A673 (cell line): ENCODE measurements around the gene VPS41. TPM values are rescaled to one million over a fixed set of nuclear protein-coding genes. Genes with fewer than 3 reads are reported as not detected.

Experiments used
- BruUV-seq: library from RNA; stranded (reverse); fragments of 400-500 nt; replicated peaks from 2 replicates; lab custom pipeline; 2021; lab: Mats Ljungman, UMichigan
- CTCF ChIA-PET: fragments of 300-600 bp; sonication (Branson Sonifier 250); formaldehyde crosslinking; loops from one replicate; lab custom pipeline; 2022; ENCODE audit warnings: antibody characterized with exemption; lab: Charles Lee
- POLR2A ChIA-PET: fragments of 300-600 bp; sonication (Branson Sonifier 250); formaldehyde crosslinking; loops from one replicate; lab custom pipeline; 2022; ENCODE audit warnings: antibody characterized with exemption; ENCODE audit not compliant: low non-redundant PET; lab: Charles Lee
- DNase-seq: peaks from one replicate; pipeline ENCODE4 v3.0.0-alpha.2; 2015; ENCODE audit warnings: low spot score
- H3K27ac ChIP-seq: fragments of 200-600 bp; sonication (generic); 2 replicates; pipeline ENCODE4 v1.5.1; 2016; ENCODE audit warnings: mixed run types, low read depth, mild to moderate bottlenecking, mixed read lengths, antibody characterized with exemption, low read length; ENCODE audit not compliant: poor library complexity, severe bottlenecking
- H3K27me3 ChIP-seq: fragments of 200-600 bp; sonication (generic); replicated peaks from 2 replicates; pipeline ENCODE4 v1.6.1; 2017; ENCODE audit warnings: mixed run types, low read depth, mild to moderate bottlenecking, mixed read lengths, antibody characterized with exemption, low read length; ENCODE audit not compliant: insufficient read depth, poor library complexity
- H3K36me3 ChIP-seq: fragments of 200-600 bp; sonication (generic); 2 replicates; pipeline ENCODE4 v1.6.1; 2016; ENCODE audit warnings: mixed run types, mild to moderate bottlenecking, mixed read lengths, antibody characterized with exemption, low read length; ENCODE audit not compliant: insufficient read depth, poor library complexity, severe bottlenecking
- H3K4me1 ChIP-seq: fragments of 200-600 bp; sonication (generic); 2 replicates; pipeline ENCODE4 v1.6.1; 2017; ENCODE audit warnings: mixed run types, mild to moderate bottlenecking, mixed read lengths, antibody characterized with exemption, low read length; ENCODE audit not compliant: insufficient read depth, poor library complexity, severe bottlenecking
- H3K4me3 ChIP-seq: fragments of 200-600 bp; sonication (generic); 2 replicates; pipeline ENCODE4 v1.5.1; 2016; ENCODE audit warnings: low read depth, mixed run types, mild to moderate bottlenecking, mixed read lengths, low read length; ENCODE audit not compliant: poor library complexity, severe bottlenecking
- H3K9me3 ChIP-seq: fragments of 200-600 bp; sonication (generic); 2 replicates; pipeline ENCODE4 v1.6.1; 2016; ENCODE audit warnings: mixed run types, low read depth, mild to moderate bottlenecking, mixed read lengths, antibody characterized with exemption, low read length; ENCODE audit not compliant: poor library complexity, severe bottlenecking
- CTCF ChIP-seq: fragments of 300-800, 200-600 bp; sonication (generic); conservative IDR thresholded peaks from 2 replicates; pipeline ENCODE4 v1.5.1; 2017; ENCODE audit warnings: low read depth, mild to moderate bottlenecking, antibody characterized with exemption, low read length, moderate library complexity, mixed read lengths
- EZH2 ChIP-seq: fragments of 200-600 bp; sonication (generic); IDR thresholded peaks from 2 replicates; pipeline ENCODE4 v1.6.1; 2017; ENCODE audit warnings: borderline replicate concordance, low read depth, mild to moderate bottlenecking, mixed read lengths, antibody characterized with exemption, low read length; ENCODE audit not compliant: poor library complexity, severe bottlenecking
- intact Hi-C: fragments of 100-400 bp; cut with micrococcal nuclease; formaldehyde crosslinking; loops from one replicate; pipeline ENCODE4 v1.10.0; 2022; ENCODE audit not compliant: unreplicated experiment
- total RNA-seq: library from RNA; stranded (reverse); gene quantifications from 2 replicates; pipeline ENCODE4 v1.2.3, GENCODE V29; 2021

The VPS41 gene
- total RNA-seq, 1 experiment from 2014 or later: 45.8 TPM

GRCh38 chr7:38806912-38807311 lies 102.1 kb downstream of the VPS41 start:
- H3K36me3 ChIP-seq: no peaks in the 10 kb centered on the region
- ChIA-PET CTCF (no interaction called here), POLR2A (no interaction called here)
- BruUV-seq: no TSS peak
- H3K4me1 ChIP-seq: no peaks in the 10 kb centered on the region
- intact Hi-C loops: no loop called here
- no peak overlapping the region for H3K4me3 ChIP-seq
- no peak overlapping the region for H3K27ac ChIP-seq
- no peak for TF ChIP-seq EZH2
- no peak for TF ChIP-seq CTCF
- DNase-seq: no peak
- H3K27me3 ChIP-seq: no peaks in the 10 kb centered on the region
- no peaks in the 10 kb centered on the region for H3K9me3 ChIP-seq

GRCh38 chr7:38801786-38802185 lies 107.2 kb downstream of the VPS41 start:
- Histone ChIP-seq H3K4me1 (no peaks in the 10 kb centered on the region), H3K27ac (no peak overlapping the region), H3K9me3 (no peaks in the 10 kb centered on the region), H3K27me3 (no peaks in the 10 kb centered on the region), H3K36me3 (no peaks in the 10 kb centered on the region), H3K4me3 (no peak overlapping the region)
- CTCF ChIA-PET: no interaction called here
- intact Hi-C loops: no loop called here
- no TSS peak for BruUV-seq
- DNase-seq: no peak
- TF ChIP-seq EZH2 (no peak), CTCF (no peak)
- POLR2A ChIA-PET: no interaction called here

GRCh38 chr7:38798552-38799267 lies 110.3 kb downstream of the VPS41 start:
- DNase-seq: no peak
- POLR2A ChIA-PET: no interaction called here
- TF ChIP-seq CTCF (no peak), EZH2 (no peak)
- Histone ChIP-seq H3K27me3 (no peaks in the 10 kb centered on the region), H3K4me3 (no peak overlapping the region), H3K36me3 (no peaks in the 10 kb centered on the region), H3K4me1 (no peaks in the 10 kb centered on the region), H3K27ac (no peak overlapping the region), H3K9me3 (no peaks in the 10 kb centered on the region)
- no TSS peak for BruUV-seq
- intact Hi-C loops: no loop called here
- CTCF ChIA-PET: no interaction called here
